H1 (cell line): Measurements from ENCODE around the gene FBXO41. TPM values are rescaled to one million over a fixed set of nuclear protein-coding genes. Genes with fewer than 3 reads are reported as not detected.

ENCODE experiments used
- CHD1 ChIP-seq: IDR thresholded peaks from 2 replicates; pipeline ENCODE4 v1.6.1; 2012; ENCODE audit warnings: low read depth, low read length, improper control_type of control experiment
- FOSL1 ChIP-seq: IDR thresholded peaks from 2 replicates; pipeline ENCODE4 v1.6.1; 2011; ENCODE audit warnings: mild to moderate bottlenecking, low read depth, low read length, moderate library complexity; ENCODE audit not compliant: insufficient read depth
- SAP30 ChIP-seq: fragments of 300-600 bp; sonication (generic); IDR thresholded peaks from 2 replicates; pipeline ENCODE4 v1.7.1; 2012; ENCODE audit warnings: low read length, moderate library complexity, mild to moderate bottlenecking, inconsistent platforms; ENCODE audit not compliant: insufficient read depth, insufficient replicate concordance
- SIX5 ChIP-seq: IDR thresholded peaks from 2 replicates; pipeline ENCODE4 v1.6.1; 2011; ENCODE audit warnings: mild to moderate bottlenecking, low read depth, low read length
- TBP ChIP-seq: IDR thresholded peaks from 2 replicates; pipeline ENCODE4 v1.6.1; 2011; ENCODE audit warnings: low read depth, low read length, improper control_type of control experiment
- YY1 ChIP-seq: IDR thresholded peaks from 2 replicates; pipeline ENCODE4 v1.6.1; 2011; ENCODE audit warnings: low read depth, mild to moderate bottlenecking, low read length
- polyA plus RNA-seq, 7 experiments: library from polyadenylated mRNA; depleted of rRNA in 3 of 7; stranded (reverse) in 5 of 7; unstranded in 2 of 7; fragments of >200 nt in 5 of 7; fragments of 200-250 nt in 2 of 7; gene quantifications; 1 replicate in 5 of 7; 2 replicates in 1 of 7; 4 replicates in 1 of 7; pipeline versions ENCODE4 v1.2.1 to v1.2.3, GENCODE V29; 2011 to 2013; ENCODE audit warnings: missing spikeins in 2 of 7, mixed read lengths in 2 of 7
- total RNA-seq: library from RNA; stranded (reverse); fragmentation: NEBNext Ultra II Directional; extraction: Animal tissue kit (Norgen Biotek cat#: 25700); gene quantifications from 2 replicates; pipeline ENCODE4 v1.2.1, GENCODE V29; 2021

FBXO41 gene
- total and polyA plus RNA-seq, 2 of the 8 experiments (the other 6 are each of a cell fraction or from before 2014, with no cell fraction given) = 11.2 to 14.3 TPM

- no peak for TF ChIP-seq SIX5
- no peak for TF ChIP-seq SAP30
- no peak for TF ChIP-seq CHD1
- no peak for TF ChIP-seq YY1
- TF ChIP-seq TBP = no peak
- no peak for TF ChIP-seq FOSL1
- TF ChIP-seq, all 59 proteins: peak for 0
Measured at GRCh38 chr2:73210019-73210418, 74.3 kb downstream of the FBXO41 start (continued).
